ENCODE data around the gene MYO15B.

DNA sequence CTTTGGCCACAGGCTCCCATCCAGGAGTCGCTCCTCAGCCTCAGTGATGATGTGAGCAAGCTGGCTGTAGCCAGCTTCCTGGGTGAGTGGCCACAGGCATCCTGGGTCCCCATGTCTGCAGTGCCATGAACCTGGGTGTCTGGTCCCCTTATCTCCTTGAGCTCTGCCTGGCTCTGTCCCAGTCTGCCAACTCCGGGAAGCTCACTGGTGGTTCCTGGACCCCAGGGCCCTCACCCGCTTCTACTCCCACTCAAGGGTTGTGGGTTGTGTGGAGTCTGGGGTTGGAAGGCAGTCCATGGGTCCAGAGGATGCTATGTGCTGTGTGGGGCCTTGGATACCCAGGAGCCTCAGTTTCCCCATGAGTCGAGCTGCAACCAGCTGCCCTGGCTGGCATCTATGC is 33.9 kb downstream of the MYO15B start:
- no peak for TF ChIP-seq CTCF (IDR thresholded peaks at IDR 0.05 in 4 of 5, conservative IDR thresholded peaks at IDR 0.05 in 1 of 5)
- TF ChIP-seq POLR2A (IDR thresholded peaks at IDR 0.05) = no peak
